A673 (cell line): Measurements from ENCODE around the gene ZNF8.

ENCODE experiments used
- CTCF ChIP-seq: fragments of 300-800, 200-600 bp; sonication (generic); conservative IDR thresholded peaks from 2 replicates; pipeline ENCODE4 v1.5.1; 2017; ENCODE audit warnings: low read depth, mild to moderate bottlenecking, antibody characterized with exemption, low read length, moderate library complexity, mixed read lengths
- EZH2 ChIP-seq: fragments of 200-600 bp; sonication (generic); IDR thresholded peaks from 2 replicates; pipeline ENCODE4 v1.6.1; 2017; ENCODE audit warnings: borderline replicate concordance, low read depth, mild to moderate bottlenecking, mixed read lengths, antibody characterized with exemption, low read length; ENCODE audit not compliant: poor library complexity, severe bottlenecking

GRCh38 chr19:58311345-58311865 lies 32.6 kb downstream of the ZNF8 start:
- no peak for TF ChIP-seq CTCF
- no peak for TF ChIP-seq EZH2
